MM.1S (cell line): ENCODE measurements around the gene DAAM1.
A peak's percentile ranks its signal among the peaks of the same experiment; 100 is the strongest.

Source experiments
- DNase-seq: peaks from one replicate; pipeline ENCODE4 v3.0.0-alpha.2; 2015
- H2AFZ ChIP-seq: fragments of 300-600 bp; sonication (generic); 2 replicates; pipeline ENCODE4 v1.6.0; 2016; ENCODE audit warnings: antibody characterized with exemption, low read length
- H3F3A ChIP-seq: fragments of 300-600 bp; sonication (generic); 2 replicates; pipeline ENCODE4 v1.6.1; 2016; ENCODE audit warnings: mild to moderate bottlenecking, antibody characterized with exemption, low read length, moderate library complexity, mixed read lengths; ENCODE audit not compliant: insufficient read depth
- H3K27ac ChIP-seq: fragments of 300-600 bp; sonication (generic); 2 replicates; pipeline ENCODE4 v1.5.1; 2016; ENCODE audit warnings: mild to moderate bottlenecking, low read length
- H3K27me3 ChIP-seq: fragments of 300-600 bp; sonication (generic); replicated peaks from 2 replicates; pipeline ENCODE4 v1.6.0; 2016; ENCODE audit warnings: low read length; ENCODE audit not compliant: insufficient read depth
- H3K36me3 ChIP-seq: fragments of 300-600 bp; sonication (generic); replicated peaks from 2 replicates; pipeline ENCODE4 v1.6.1; 2016; ENCODE audit warnings: mild to moderate bottlenecking, low read length, mixed read lengths; ENCODE audit not compliant: insufficient read depth
- H3K4me1 ChIP-seq: fragments of 300-600 bp; sonication (generic); 2 replicates; pipeline ENCODE4 v1.6.1; 2016; ENCODE audit warnings: low read length, mixed read lengths
- H3K4me2 ChIP-seq: fragments of 300-600 bp; sonication (generic); 2 replicates; pipeline ENCODE4 v1.6.0; 2016; ENCODE audit warnings: low read depth, low read length
- H3K4me3 ChIP-seq: fragments of 300-600 bp; sonication (generic); 2 replicates; pipeline ENCODE4 v1.5.1; 2016; ENCODE audit warnings: low read length, mixed read lengths
- H3K79me2 ChIP-seq: fragments of 300-600 bp; sonication (generic); 2 replicates; pipeline ENCODE4 v1.6.1; 2016; ENCODE audit warnings: mixed run types, low read length, mixed read lengths
- H3K9ac ChIP-seq: fragments of 300-600 bp; sonication (generic); 2 replicates; pipeline ENCODE4 v1.6.1; 2016; ENCODE audit warnings: low read length, mixed read lengths
- H3K9me2 ChIP-seq: fragments of 300-600 bp; sonication (generic); replicated peaks from 2 replicates; pipeline ENCODE4 v1.6.1; 2016; ENCODE audit warnings: mild to moderate bottlenecking, low read length, mixed read lengths; ENCODE audit not compliant: insufficient read depth
- H3K9me3 ChIP-seq: fragments of 300-600 bp; sonication (generic); replicated peaks from 2 replicates; pipeline ENCODE4 v1.6.1; 2016; ENCODE audit warnings: mild to moderate bottlenecking, low read length, mixed read lengths; ENCODE audit not compliant: insufficient read depth
- H4K20me1 ChIP-seq: fragments of 300-600 bp; sonication (generic); 2 replicates; pipeline ENCODE4 v1.6.1; 2016; ENCODE audit warnings: mild to moderate bottlenecking, low read length, moderate library complexity, mixed read lengths; ENCODE audit not compliant: insufficient read depth
- EZH2 ChIP-seq: fragments of 300-600 bp; sonication (generic); optimal IDR thresholded peaks from 2 replicates; pipeline ENCODE3; 2017; ENCODE audit warnings: low read depth, mild to moderate bottlenecking, antibody characterized with exemption, low read length, mixed read lengths
- EZH2phosphoT487 ChIP-seq: fragments of 300-600 bp; sonication (generic); IDR thresholded peaks from 2 replicates; pipeline ENCODE4 v1.6.1; 2018; ENCODE audit warnings: antibody characterized with exemption, low read length
- TF ChIP-seq, protein P1 (sequence below): fragments of 300-600 bp; sonication (generic); IDR thresholded peaks from 2 replicates; pipeline ENCODE4 v1.5.1; 2016; ENCODE audit warnings: antibody characterized with exemption, low read length, mixed read lengths

Gene DAAM1

DNA sequence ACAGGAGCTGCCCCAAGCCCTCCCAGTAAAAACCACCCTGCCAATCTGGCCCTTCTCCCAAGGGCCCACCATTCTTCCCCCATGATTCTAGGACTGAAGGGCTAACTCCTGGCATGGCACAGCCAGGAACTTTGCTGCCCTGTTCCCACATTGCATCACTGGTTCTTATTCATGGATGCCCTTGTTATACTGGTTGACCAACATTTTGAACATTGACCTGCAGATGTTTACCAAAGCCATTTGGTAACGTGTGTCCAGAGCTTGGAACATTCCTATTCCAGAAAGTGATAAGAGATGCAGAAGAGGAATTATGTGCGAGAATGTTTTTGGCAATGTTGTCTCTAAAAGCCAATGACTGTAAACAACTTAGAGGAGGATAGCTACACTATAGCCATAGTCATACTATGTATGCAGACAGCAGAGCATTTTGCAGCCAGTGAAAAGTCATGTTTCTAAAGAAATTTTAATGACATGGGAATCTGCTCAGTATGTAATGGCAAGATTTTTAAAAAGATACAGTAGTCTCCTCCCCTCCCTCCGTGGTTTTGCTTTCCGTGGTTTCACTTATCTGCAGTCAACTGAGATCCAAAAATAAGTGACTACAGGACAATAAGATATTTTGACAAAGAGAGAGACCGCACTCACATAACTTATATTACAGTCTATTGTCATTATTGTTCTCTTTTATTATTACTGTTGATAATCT is 108.8 kb downstream of the DAAM1 start:
- no peak overlapping the region for H3K27ac ChIP-seq
- H3K9me3 ChIP-seq = no peaks in the 10 kb centered on the region
- H3K4me1 ChIP-seq = peaks cover 34% of the 10 kb centered on the region
- H3K4me3 ChIP-seq = no peak overlapping the region
- DNase-seq = peak; percentile 34
- peaks cover 5% of the 10 kb centered on the region; the same call in 1 of the 2 replicates for H3F3A ChIP-seq
- no peak overlapping the region for H3K9ac ChIP-seq
- no peaks in the 10 kb centered on the region for H4K20me1 ChIP-seq
- peak overlapping the region; percentile 47 for H3K4me2 ChIP-seq
- no peaks in the 10 kb centered on the region for H3K27me3 ChIP-seq
- no peaks in the 10 kb centered on the region for H3K79me2 ChIP-seq
- no peaks in the 10 kb centered on the region for H3K36me3 ChIP-seq
- no peaks in the 10 kb centered on the region for H3K9me2 ChIP-seq
- no peak overlapping the region for H2AFZ ChIP-seq
- TF ChIP-seq EZH2phosphoT487 (no peak), EZH2 (no peak)
- TF ChIP-seq, protein P1, sequence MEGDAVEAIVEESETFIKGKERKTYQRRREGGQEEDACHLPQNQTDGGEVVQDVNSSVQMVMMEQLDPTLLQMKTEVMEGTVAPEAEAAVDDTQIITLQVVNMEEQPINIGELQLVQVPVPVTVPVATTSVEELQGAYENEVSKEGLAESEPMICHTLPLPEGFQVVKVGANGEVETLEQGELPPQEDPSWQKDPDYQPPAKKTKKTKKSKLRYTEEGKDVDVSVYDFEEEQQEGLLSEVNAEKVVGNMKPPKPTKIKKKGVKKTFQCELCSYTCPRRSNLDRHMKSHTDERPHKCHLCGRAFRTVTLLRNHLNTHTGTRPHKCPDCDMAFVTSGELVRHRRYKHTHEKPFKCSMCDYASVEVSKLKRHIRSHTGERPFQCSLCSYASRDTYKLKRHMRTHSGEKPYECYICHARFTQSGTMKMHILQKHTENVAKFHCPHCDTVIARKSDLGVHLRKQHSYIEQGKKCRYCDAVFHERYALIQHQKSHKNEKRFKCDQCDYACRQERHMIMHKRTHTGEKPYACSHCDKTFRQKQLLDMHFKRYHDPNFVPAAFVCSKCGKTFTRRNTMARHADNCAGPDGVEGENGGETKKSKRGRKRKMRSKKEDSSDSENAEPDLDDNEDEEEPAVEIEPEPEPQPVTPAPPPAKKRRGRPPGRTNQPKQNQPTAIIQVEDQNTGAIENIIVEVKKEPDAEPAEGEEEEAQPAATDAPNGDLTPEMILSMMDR = no peak

DNA sequence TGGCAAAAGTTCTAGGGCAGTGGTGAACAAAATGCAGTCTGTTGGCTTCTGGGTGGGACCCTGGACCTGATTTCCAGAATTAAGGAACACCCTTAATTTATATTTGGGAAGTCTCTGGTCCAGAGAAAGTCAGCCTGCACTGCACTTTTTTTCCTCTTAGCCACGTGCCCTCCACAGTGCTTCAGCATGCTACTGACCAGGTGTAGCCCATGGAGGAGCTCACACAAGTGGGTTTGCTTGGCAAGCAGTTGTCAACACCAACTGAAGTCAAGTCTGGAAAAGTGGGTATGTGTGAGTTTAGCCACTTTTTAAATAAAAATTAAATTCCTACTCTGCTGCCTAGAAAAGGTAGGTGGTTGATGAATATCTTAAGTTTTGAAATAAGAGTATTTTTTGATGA is 111.3 kb downstream of the DAAM1 start:
- H3K79me2 ChIP-seq = no peaks in the 10 kb centered on the region

DNA sequence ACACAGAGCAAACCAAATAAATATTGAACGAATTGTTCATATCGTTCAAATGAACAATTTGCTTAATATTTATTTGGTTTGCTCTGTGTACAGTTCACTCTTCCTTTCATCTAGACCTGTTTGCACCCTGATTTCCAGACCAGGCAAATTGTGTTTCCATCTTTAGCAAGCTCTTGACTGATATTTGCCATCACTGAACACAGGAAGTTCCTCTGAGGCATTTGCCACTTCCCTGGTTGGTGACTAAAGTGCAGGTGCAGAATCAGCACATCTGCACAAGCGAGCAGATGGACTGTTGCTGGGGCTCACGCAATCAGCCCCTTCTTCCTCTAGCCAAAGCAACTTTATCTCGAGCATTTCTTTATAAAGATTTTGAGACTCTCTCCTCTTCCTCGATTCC is 112.9 kb downstream of the DAAM1 start:
- no peaks in the 10 kb centered on the region for H3K27me3 ChIP-seq
- no peaks in the 10 kb centered on the region for H3K9me3 ChIP-seq
- H3K27ac ChIP-seq = peak overlapping the region; percentile 68
- peak overlapping the region; percentile 27; the same call in 1 of the 2 replicates for H3K4me3 ChIP-seq
- H3K36me3 ChIP-seq = no peaks in the 10 kb centered on the region
- peak; percentile 73 for DNase-seq
- peak overlapping the region; percentile 52 for H3K4me2 ChIP-seq
- H3K9ac ChIP-seq = no peak overlapping the region; the same call in 1 of the 2 replicates
- peaks cover 31% of the 10 kb centered on the region for H3K4me1 ChIP-seq
- no peaks in the 10 kb centered on the region for H4K20me1 ChIP-seq
- H3K9me2 ChIP-seq = no peaks in the 10 kb centered on the region
- peak overlapping the region; percentile 67 for H2AFZ ChIP-seq
- peaks cover 5% of the 10 kb centered on the region; the same call in 1 of the 2 replicates for H3F3A ChIP-seq
- no peaks in the 10 kb centered on the region for H3K79me2 ChIP-seq
- TF ChIP-seq EZH2phosphoT487 (no peak), EZH2 (no peak)
- TF ChIP-seq, protein P1 = no peak

More for the DNA sequence above, 111.3 kb downstream of the DAAM1 start:
- Histone ChIP-seq H3K27ac (no peak overlapping the region), H3K4me1 (peaks cover 33% of the 10 kb centered on the region), H3K4me2 (no peak overlapping the region), H3F3A (peaks cover 5% of the 10 kb centered on the region; the same call in 1 of the 2 replicates), H3K9me3 (no peaks in the 10 kb centered on the region), H3K27me3 (no peaks in the 10 kb centered on the region), H4K20me1 (no peaks in the 10 kb centered on the region), H3K36me3 (no peaks in the 10 kb centered on the region), H3K9ac (no peak overlapping the region), H3K4me3 (no peak overlapping the region), H2AFZ (no peak overlapping the region), H3K9me2 (no peaks in the 10 kb centered on the region)
- no peak for TF ChIP-seq EZH2phosphoT487
- TF ChIP-seq, protein P1 = no peak
- no peak for TF ChIP-seq EZH2
- DNase-seq = no peak
